Renal pelvis (tissue), 4 donors: ENCODE results near the gene TRAF6. TPM values are rescaled to one million over a fixed set of nuclear protein-coding genes. Genes with fewer than 3 reads are reported as not detected.

Experiments used
- DNase-seq: peaks from one replicate; pipeline ENCODE4 v3.0.0-alpha.2; 2013
- polyA plus RNA-seq, 3 donors: library from polyadenylated mRNA; unstranded; fragments of 120-200 nt; gene quantifications; one replicate each; pipeline ENCODE4 v1.2.1, GENCODE V29; 2013; ENCODE audit not compliant: insufficient read length in 3 of 3

TRAF6 gene
- polyA plus RNA-seq, 3 donors = 15.0 to 18.2 (median 17.4) TPM

- DNase-seq = no peak
Measured at GRCh38 chr11:36437413-36437812, 72.7 kb downstream of the TRAF6 start.

Other genes starting within 250 kb of the TRAF6 start
- gene COMMD9, start 220.8 kb downstream of the TRAF6 start, polyA plus RNA-seq = 10 to 100 TPM; 89.5 to 96.2 (median 90.7) TPM
- 10 to 100 TPM; 16.7 to 22.2 (median 20.2) TPM for gene PRR5L, start 214.0 kb downstream of the TRAF6 start, polyA plus RNA-seq
- gene RAG1, start 57.7 kb upstream of the TRAF6 start, polyA plus RNA-seq = 1 to 10 TPM; 2.7 to 3.7 (median 3.0) TPM
- gene IFTAP, start 84.2 kb upstream of the TRAF6 start, polyA plus RNA-seq = 10 to 100 TPM; 43.4 to 53.4 (median 44.7) TPM
- gene RAG2, start 88.0 kb upstream of the TRAF6 start, polyA plus RNA-seq = 1 to 10 TPM in 1 of 3 donors, under 1 TPM in 2; 0.53 to 1.3 (median 0.94) TPM